ENCODE measurements around the gene GRID1. TPM values are rescaled to one million over a fixed set of nuclear protein-coding genes. Genes with fewer than 3 reads are reported as not detected.

GRID1 gene
- total RNA-seq, 1 experiment from 2014 or later, result 0.37 TPM

Small RNAs within 50 kb of the gene (microRNA-seq; reads per million reads assigned to microRNA genes)
- 2.4 reads per million for gene MIR346 (ENCODE audit: borderline number of aligned reads)

Other genes starting within 250 kb of the GRID1 start
- 41.7 to 48.0 TPM (median 41.8 TPM) in 3 replicates for gene WAPL, start 155.0 kb upstream of the GRID1 start, total RNA-seq (2021)

Data from WTC11 (cell line).